Lung (tissue), 12 donors: ENCODE measurements around the gene DNM2. TPM values are rescaled to one million over a fixed set of nuclear protein-coding genes. Genes with fewer than 3 reads are reported as not detected.

Experiments
- ATAC-seq: fragments of 200-7000 bp; cut with Tn5 transposase; one replicate; pipeline ENCODE4 v1.9.1; 2020; ENCODE audit warnings: moderate number of reproducible peaks; ENCODE audit not compliant: insufficient read depth, low FRiP score
- DNase-seq, 3 donors: peaks; one replicate each; pipeline ENCODE4 v3.0.0-alpha.2; 2013 to 2017
- H3K27ac ChIP-seq, 2 donors: one replicate each; pipeline ENCODE4 v1.5.1; 2013; ENCODE audit warnings: mild to moderate bottlenecking in 2 of 2, moderate library complexity in 2 of 2, control low read depth in 1 of 2, inconsistent platforms in 1 of 2, low read depth in 1 of 2, low read length in 1 of 2
- H3K27me3 ChIP-seq, 3 donors: one replicate each; pipeline ENCODE4 v1.5.1; 2013; ENCODE audit warnings: low read length in 2 of 3; ENCODE audit not compliant: control insufficient read depth in 3 of 3, insufficient read depth in 3 of 3
- H3K36me3 ChIP-seq, 4 donors: one replicate each; pipeline ENCODE4 v1.5.1; 2013; ENCODE audit warnings: low read length in 4 of 4, mild to moderate bottlenecking in 1 of 4, moderate library complexity in 1 of 4; ENCODE audit not compliant: control insufficient read depth in 4 of 4, insufficient read depth in 4 of 4
- H3K4me1 ChIP-seq, 5 donors: one replicate each; pipeline ENCODE4 v1.5.1; 2013; ENCODE audit warnings: low read length in 5 of 5, mild to moderate bottlenecking in 2 of 5, moderate library complexity in 1 of 5; ENCODE audit not compliant: control insufficient read depth in 5 of 5, insufficient read depth in 5 of 5
- H3K4me3 ChIP-seq: one replicate; pipeline ENCODE4 v1.5.1; 2013; ENCODE audit warnings: mild to moderate bottlenecking, control low read depth, moderate library complexity
- H3K9ac ChIP-seq, 2 donors: one replicate each; pipeline ENCODE4 v1.5.1; 2013; ENCODE audit warnings: low read length in 2 of 2, control low read depth in 1 of 2; ENCODE audit not compliant: insufficient read depth in 1 of 2
- H3K9me3 ChIP-seq, 4 donors: one replicate each; pipeline ENCODE4 v1.5.1; 2013; ENCODE audit warnings: low read length in 3 of 4, mild to moderate bottlenecking in 1 of 4, moderate library complexity in 1 of 4; ENCODE audit not compliant: control insufficient read depth in 4 of 4, insufficient read depth in 3 of 4
- CTCF ChIP-seq: IDR thresholded peaks from 2 replicates; pipeline ENCODE4 v1.5.1; 2012; ENCODE audit warnings: mild to moderate bottlenecking; ENCODE audit errors: control extremely low read depth, extremely low read depth
- WGBS, 2 donors: extraction: QIAGEN DNeasy Blood & Tissue Kit; methylation state at CpG; one replicate each; pipeline ENCODE4 v1.1.7; 2013; 5-methylcytosine and 5-hydroxymethylcytosine counted together
- polyA plus RNA-seq, 2 donors: library from polyadenylated mRNA; stranded (reverse); fragments of 200-250 nt; gene quantifications; one replicate each; pipeline ENCODE4 v1.2.1, GENCODE V29; 2013
- total RNA-seq, 2 donors: library from RNA; depleted of rRNA in 1 of 2; stranded (reverse); fragments of >200 nt in 1 of 2; gene quantifications; one replicate each; pipeline ENCODE4 v1.2.1, GENCODE V29; 2014 to 2021
- donor health status: control.
- donor health status: control.
- donor health status: Bipolar disorder and iron deficiency.
- donor health status: healthy.
- donor health status: DM: yes; HTN: yes; CAD: no.

The DNM2 gene
- total and polyA plus RNA-seq, 4 donors: 172 to 277 (median 204) TPM

- Histone ChIP-seq H3K36me3 (peaks cover 2 to 17% (median 3%) of the 10 kb centered on the region in 4 donors), H3K27ac (peak overlapping the region in 1 of 2 donors; percentile 10), H3K9ac (no peak overlapping the region), H3K9me3 (no peaks in the 10 kb centered on the region), H3K27me3 (no peaks in the 10 kb centered on the region), H3K4me3 (no peak overlapping the region), H3K4me1 (peaks cover 0 to 45% (median 14%) of the 10 kb centered on the region in 5 donors)
- WGBS, 2 donors: 85 to 86% methylated on average over 19 of the region's 19 CpGs
- TF ChIP-seq CTCF: no peak
- ATAC-seq (no peak), DNase-seq (no peak)
Measured at GRCh38 chr19:10761443-10762250, 43.8 kb downstream of the DNM2 start.

GRCh38 chr19:10762656-10763055, 44.8 kb downstream of the DNM2 start:
- DNase-seq: no peak
- Histone ChIP-seq H3K4me3 (no peak overlapping the region), H3K9me3 (no peaks in the 10 kb centered on the region), H3K27ac (peak overlapping the region; percentile 10 to 27), H3K4me1 (peaks cover 0 to 47% (median 18%) of the 10 kb centered on the region in 5 donors), H3K9ac (no peak overlapping the region), H3K36me3 (peaks cover 2 to 17% (median 3%) of the 10 kb centered on the region in 4 donors), H3K27me3 (no peaks in the 10 kb centered on the region)
- 50 to 60% methylated on average over 1 of the region's 1 CpG for WGBS, 2 donors
- no peak for ATAC-seq
- no peak for TF ChIP-seq CTCF

- Histone ChIP-seq H3K4me1 (peaks cover 0 to 48% (median 18%) of the 10 kb centered on the region in 5 donors), H3K4me3 (no peak overlapping the region), H3K27ac (peak overlapping the region in 1 of 2 donors; percentile 7), H3K36me3 (peaks cover 2 to 21% (median 3%) of the 10 kb centered on the region in 4 donors), H3K27me3 (no peaks in the 10 kb centered on the region), H3K9me3 (no peaks in the 10 kb centered on the region), H3K9ac (no peak overlapping the region)
- TF ChIP-seq CTCF: no peak
- 74 to 75% methylated on average over 5 of the region's 5 CpGs for WGBS, 2 donors
- ATAC-seq (no peak), DNase-seq (no peak)
Measured at GRCh38 chr19:10763411-10763810, 45.5 kb downstream of the DNM2 start.
